Inflammatory macrophage treated with lipopolysaccharide for 4 hours (primary cell): ENCODE measurements around the gene PDZD7.
A peak's percentile ranks its signal among the peaks of the same experiment; 100 is the strongest.
"Not testable (repeated sequence)": the region's sequence is repeated elsewhere in the genome, so short reads cannot be mapped to it uniquely, and the experiment has no call there.

Experiments
- DNase-seq: peaks from one replicate; pipeline ENCODE4 v3.0.0-alpha.2; 2020

PDZD7 gene

DNA sequence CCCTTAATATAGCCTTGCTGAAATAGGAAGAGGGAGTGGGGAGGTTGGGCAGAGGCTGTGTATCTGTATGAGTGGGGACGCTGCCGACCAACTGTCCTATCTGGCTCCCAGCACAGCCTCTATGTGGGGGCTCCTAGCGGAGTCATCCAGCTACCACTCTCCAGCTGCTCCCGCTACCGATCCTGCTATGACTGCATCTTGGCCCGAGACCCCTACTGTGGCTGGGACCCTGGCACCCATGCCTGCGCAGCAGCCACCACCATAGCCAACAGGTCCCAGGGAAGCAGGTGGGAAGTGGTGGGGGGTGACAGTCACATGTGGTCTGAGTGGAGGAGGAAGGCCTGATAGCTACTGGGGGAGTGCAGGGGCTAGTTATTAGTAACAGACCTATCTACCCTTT, 50.2 kb downstream of the PDZD7 start:
- no peak for DNase-seq

GRCh38 chr10:100980311-100980710, 50.6 kb downstream of the PDZD7 start:
- no peak for DNase-seq

- DNase-seq = no peak
Measured at GRCh38 chr10:100979791-100980272, 51.1 kb downstream of the PDZD7 start.

- no peak for DNase-seq
Measured at GRCh38 chr10:100978901-100979195, 52.1 kb downstream of the PDZD7 start.

DNA sequence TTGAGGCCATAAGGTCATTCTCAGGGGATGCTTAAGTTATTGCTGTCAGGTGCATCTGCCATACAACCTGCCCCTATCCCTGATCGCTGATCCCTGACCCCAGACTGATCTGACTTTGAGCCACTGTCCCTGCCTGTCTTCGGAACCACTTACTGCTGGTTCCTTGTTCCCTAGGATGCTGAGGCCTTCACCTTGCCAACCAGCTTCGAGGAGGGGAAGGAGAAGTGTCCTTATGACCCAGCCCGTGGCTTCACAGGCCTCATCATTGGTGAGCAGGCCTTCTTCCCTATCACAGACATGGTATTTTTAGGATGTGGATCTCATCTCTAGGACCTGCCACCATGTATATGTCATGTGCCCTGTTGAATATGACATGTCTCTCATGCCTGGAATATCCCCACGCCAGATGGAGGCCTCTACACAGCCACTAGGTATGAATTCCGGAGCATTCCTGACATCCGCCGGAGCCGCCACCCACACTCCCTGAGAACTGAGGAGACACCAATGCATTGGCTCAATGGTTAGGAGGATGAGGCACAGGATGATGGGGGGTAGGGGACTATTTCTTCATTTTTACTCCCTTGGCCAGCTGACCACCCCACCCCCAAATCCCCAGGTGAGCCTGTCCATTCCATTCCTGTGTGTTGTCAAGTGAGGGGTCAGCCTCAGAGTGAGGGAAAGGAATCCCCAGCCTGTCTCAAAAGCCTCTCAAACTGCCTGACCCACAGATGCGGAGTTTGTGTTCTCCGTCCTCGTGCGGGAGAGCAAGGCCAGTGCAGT, 52.6 kb downstream of the PDZD7 start:
- no peak for DNase-seq

- no peak for DNase-seq
Measured at GRCh38 chr10:100977436-100977835, 53.5 kb downstream of the PDZD7 start.

DNA sequence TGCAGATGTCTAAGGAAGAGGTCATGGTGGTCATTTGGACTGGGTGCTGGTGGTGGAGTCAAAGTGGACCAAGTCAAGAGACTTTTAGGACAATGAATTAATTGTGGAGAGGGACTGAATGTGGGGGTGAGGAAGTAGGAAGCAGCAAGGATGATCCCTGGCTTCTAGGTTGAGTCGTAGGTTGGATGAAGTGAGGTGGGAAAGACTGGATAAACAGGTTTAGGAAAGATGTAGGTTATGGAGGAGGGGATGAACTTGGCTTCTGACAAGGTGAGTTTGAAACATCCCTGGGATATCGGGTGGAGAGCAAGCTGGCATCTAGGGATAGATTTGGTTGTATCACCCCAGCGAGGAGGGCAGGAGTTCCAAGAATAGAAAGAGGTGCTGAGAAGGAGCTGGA, 54.0 kb downstream of the PDZD7 start:
- no peak for DNase-seq

GRCh38 chr10:100975397-100975796, 55.5 kb downstream of the PDZD7 start:
- DNase-seq = not testable (repeated sequence)

DNA sequence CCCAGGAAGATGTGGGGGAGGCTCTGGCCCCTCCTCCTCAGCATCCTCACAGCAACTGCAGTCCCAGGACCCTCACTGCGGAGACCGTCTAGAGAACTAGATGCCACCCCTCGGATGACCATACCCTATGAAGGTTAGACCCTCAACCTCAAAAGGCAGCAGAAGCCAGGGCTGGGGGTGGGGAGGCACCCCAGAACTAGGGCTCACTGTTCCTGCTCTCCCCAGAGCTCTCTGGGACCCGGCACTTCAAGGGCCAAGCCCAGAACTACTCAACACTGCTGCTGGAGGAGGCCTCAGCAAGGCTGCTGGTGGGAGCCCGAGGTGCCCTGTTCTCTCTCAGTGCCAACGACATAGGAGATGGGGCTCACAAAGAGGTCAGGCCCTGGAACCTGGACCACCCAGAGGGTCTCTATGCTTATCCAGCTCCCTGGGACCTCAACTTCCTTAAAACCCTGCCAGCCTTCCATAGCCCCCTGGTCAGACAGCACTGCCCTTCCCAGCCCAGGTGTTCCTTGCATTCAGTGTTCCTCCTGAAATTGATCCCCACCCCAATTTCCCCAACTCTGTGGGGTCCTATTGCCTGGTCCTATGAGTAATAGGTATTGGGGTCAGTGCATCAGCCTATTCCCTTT, 57.9 kb downstream of the PDZD7 start:
- DNase-seq = no peak

DNA sequence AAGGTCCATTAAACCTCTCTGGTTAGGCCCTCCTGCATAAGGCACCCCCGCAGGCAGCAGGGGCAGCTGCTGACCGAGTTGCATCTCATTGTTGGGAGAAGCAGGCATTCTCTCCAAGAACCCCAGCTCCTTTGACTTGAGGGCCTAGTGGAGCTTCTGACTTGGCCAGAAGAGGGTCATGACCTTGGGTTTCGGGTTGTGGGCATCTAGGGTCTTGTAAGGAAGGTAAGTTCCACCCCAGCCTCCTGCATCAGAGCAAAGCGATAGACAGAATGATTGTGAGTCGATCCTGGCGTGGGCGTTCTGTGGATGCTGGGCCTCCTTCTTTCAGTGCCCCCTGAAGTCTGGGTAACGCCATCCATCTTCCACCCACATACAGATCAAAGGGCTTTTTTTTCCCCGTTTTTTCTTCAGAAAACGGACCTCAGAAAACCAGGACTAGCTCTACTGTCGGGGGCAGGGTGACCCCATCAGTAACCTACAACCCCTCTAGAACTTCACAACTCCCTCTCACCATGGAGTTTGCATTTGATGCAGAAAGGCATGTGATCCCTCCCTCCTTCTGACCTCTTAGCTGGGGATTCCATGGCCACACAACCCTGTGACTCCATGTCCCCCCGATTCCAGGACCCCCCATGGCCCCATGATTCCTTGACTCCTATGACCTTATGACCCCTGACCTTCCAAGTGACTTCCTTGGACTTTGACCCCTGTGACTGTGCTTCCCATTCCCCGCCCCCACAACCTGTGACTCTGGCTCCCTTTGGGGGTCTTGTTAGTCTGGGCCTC, 58.6 kb downstream of the PDZD7 start:
- DNase-seq = no peak

- DNase-seq = no peak
Measured at GRCh38 chr10:100970914-100971811, 59.8 kb downstream of the PDZD7 start.

DNA sequence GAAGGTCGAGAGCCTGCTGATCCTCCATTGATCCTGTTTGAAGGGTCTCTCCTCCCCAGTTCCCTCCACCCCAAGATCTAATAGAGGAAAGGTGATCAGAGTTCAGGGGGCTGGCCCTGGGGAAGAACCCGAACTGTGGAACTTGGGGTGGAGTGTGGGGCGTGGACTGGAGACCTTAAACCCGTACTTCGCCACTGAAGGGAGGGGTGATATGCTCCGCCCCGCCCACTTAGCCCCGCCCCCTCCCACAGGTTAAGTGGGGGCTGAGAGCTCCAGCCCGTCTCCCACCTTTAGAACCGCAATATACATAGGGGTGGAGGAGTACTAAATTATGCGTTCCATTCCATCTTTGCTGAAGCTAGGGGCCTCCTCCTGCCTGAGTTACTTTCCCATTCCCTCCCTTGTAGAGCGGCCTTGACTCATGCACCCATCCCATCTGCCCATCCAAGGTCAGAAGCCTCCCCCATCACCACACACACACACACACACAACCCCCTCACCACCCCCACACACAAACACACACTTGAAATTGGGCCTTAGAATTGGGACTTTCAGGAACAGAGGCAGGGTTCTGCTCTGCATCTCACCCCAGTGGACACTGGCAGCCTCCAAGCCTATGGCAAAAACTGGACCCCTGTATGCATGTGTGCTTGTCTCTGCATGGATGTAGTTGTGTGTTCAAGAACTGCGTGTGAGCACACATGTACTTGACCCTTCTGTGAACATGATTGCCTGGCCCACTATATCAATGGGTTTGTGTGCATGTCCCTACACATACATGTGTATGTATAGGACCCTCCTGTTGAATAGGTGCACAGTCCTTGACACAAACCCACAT, 60.6 kb downstream of the PDZD7 start:
- DNase-seq = no peak

GRCh38 chr10:100969187-100970075, 61.5 kb downstream of the PDZD7 start, which contains the start of gene SEMA4G:
SEMA4G (plus strand) TSS chr10:100969504; CDS start chr10:100972913, 3,409 bp downstream.
- peak; percentile 14 for DNase-seq

GRCh38 chr10:100968863-100969186, 62.1 kb downstream of the PDZD7 start:
- DNase-seq = no peak

DNA sequence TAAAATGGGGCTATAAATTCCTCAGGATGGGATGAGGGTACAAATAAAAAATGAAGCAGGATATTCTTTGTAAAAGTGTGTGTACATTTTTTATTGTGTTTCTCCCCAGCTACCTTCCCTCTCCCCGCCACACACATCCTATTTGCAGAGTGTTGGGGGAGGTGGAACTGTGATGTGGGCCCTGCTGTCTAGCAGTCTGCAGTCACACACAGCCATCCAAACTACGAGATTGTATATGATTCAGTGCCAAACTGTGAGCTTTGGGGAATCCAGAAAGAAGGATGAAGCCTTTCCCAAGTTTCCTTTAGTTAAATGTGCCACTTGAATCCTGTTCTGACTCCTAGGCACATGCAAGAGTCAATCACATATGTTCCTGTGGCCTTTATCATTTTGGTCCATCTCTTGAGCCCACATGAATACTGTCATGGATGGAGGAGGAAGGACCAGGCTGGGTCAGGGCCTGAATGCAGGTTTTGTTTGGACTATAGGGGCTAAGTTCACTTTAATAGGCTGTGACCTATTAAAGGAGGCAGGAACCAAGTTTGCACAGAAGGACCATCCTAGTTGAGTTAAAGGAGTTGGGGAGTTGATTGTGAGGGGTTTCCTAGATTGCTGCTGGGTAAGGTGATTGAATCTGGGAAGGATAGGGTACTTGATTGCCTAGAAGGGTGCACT, 62.7 kb downstream of the PDZD7 start:
- no peak for DNase-seq

GRCh38 chr10:100967332-100967731, 63.6 kb downstream of the PDZD7 start:
- no peak for DNase-seq

DNA sequence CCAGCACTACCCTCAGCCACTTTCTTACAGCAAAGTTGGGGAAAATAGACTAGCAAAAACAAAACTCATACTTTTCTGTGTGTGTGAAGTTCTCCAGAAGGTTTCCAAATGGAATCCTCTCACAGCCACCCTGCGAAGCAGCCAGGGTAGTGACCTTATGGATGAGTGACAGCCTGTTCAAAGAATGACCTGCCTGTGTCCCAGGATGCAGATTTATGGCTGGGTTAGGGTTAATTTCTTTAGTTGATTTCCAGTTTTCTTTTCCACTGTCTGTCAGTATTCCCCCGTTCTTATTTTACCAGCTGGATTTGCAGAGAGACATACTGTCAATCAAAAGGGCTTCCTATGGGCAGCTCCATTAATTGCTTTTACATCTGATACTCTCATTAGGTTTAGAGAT, 64.0 kb downstream of the PDZD7 start:
- no peak for DNase-seq

DNA sequence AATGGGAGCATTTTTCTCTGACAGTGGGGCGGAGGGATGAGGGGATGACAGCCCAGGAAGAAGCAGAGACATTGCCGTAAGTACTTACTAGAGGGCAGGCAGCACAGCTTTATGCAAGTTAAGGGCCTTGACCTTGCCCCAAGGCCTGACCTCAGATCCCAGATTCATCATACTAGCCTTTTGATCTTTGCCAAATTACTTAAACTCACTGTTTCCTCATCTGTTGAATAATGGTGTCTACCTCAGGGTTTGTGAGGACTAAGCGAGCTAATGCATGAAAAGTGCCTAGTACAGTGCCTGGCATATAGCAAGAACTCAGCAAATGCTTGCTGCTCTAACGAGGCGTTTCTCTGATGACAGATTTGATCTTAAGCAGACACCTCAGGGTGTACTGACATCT, 65.1 kb downstream of the PDZD7 start:
- no peak for DNase-seq

- DNase-seq = no peak
Measured at GRCh38 chr10:100963826-100964225, 67.1 kb downstream of the PDZD7 start.
